Inflammatory macrophage treated with lipopolysaccharide for 1 hour (primary cell): ENCODE data around the gene MMD.
"Not testable (repeated sequence)": the region's sequence is repeated elsewhere in the genome, so short reads cannot be mapped to it uniquely, and the experiment has no call there.

Experiments used
- DNase-seq, 2 donors: peaks; one replicate each; pipeline ENCODE4 v3.0.0-alpha.2; 2020 to 2022

The MMD gene

DNA sequence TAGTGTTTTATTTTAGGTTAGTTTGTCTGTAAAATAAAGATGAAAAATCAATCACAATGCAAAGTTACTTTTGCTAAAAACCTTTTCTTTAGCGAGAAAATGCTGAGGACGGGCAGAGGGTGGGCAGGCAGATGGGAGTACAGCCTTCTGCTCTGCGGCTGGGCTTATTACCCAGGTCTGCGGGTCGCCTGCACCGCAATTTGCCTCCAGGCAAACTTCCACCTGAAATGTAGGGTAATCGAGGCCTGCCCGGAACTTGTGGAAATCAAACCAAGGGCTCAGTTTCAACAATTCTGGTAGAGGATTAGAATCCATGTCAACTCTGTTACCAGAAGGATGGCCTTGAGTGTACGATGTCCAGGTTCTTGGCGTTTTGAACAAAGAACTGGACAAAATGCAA is 22.3 kb upstream of the MMD start:
- no peak for DNase-seq

GRCh38 chr17:55442953-55443683 is 21.5 kb upstream of the MMD start:
- DNase-seq = no peak

GRCh38 chr17:55442462-55442861 is 20.8 kb upstream of the MMD start:
- no peak for DNase-seq

DNA sequence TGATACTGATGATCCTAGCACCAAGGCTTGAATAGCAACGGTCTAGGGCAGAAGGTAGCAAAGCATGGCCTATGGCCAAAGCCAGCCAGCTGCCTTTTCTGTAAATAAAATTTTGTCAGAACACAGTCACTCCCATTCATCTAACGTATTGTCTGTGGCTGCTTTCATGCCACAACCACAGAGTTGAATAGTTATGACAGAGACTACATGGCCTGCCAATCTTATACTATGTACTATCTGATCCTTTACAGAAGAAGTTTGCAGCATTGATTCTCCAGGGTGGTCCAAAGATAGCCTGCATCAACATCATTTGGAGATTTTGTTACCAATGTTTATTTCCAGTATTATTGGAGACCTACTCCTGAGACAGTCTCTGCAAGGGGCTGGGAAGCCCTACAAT is 19.9 kb upstream of the MMD start:
- DNase-seq = no peak

DNA sequence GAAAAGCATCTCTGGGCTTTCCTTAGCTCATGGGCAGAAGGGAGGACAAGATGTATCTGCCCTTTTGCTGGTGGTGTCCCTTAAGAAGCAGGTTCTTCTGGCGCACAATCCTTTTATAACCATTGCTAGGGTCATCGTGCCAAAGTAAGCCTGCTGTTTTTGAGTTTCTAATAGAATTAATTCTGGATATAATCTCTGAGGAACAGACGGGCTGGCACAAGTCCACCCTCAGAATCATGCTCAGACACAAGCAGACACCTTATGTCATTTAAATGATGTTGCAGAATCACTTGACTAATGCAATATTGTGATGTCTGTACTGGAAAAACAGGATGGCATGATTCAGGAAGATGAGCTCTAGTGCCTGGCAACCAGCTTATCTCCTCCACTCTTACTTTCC is 18.8 kb upstream of the MMD start:
- DNase-seq = no peak

GRCh38 chr17:55437159-55437605 is 15.5 kb upstream of the MMD start:
- DNase-seq = peak; percentile 74 to 77

- DNase-seq = no peak
Measured at GRCh38 chr17:55436224-55437158, 14.9 kb upstream of the MMD start.

DNA sequence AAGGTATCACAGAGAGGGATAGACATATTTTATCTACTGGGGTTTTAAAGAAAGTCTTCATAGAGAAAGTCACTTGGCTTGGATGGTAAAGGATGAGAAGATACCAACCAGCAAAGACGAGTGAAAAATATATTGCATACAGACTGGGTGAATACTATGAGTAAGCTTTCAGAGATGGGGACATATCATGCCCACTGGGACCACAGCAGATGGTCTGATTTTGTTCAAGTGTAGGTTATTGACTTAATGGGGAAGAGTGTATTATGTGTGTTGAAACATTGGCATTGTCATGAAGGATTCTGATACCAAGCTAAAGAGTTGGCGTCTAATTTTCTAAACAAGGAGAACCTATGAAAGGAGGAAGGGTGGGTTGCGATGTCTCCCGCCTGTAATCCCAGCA is 13.8 kb upstream of the MMD start:
- no peak for DNase-seq

DNA sequence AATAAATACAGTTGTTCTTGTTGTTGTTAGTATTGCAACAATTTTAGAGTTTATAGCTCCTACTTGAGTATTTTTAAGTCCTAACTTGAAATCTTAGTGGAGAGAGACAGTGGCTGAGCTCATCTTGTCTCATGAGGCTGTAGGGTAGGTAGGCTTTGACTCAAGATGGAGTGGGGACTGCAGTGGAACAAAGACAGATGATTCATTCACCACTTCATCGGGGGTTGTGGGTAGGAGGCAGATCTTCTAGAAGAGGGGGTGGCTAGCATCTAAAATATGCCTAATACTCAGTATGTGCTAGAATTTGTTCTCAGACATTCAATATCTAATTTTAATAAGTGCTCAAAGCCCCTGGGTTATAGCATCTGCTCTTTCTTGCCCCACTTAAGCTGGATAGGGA is 13.1 kb upstream of the MMD start:
- DNase-seq = no peak

GRCh38 chr17:55433629-55434422 is 12.2 kb upstream of the MMD start:
- DNase-seq = peak; percentile 51 to 78

- no peak for DNase-seq
Measured at GRCh38 chr17:55433029-55433628, 11.5 kb upstream of the MMD start.

GRCh38 chr17:55432358-55433028 is 10.9 kb upstream of the MMD start:
- DNase-seq = no peak

DNA sequence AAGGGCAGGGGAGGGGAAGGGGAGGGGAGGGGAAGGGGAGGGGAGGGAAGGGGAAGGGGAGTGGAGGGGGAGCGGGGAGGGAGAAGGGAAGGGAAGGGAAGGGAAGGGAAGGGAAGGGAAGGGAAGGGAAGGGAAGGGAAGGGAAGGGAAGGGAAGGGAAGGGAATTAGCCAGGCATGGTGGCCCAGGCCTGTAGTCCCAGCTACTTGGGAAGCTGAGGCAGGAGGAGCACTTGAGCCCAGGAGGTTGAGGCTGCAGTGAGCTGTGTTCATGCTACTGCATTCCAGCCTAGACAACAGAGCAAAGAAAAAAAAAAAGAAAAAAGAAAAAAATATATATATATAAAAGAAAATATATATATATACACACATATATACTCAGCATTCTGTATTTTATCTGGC is 10.3 kb upstream of the MMD start:
- DNase-seq = not testable (repeated sequence)

GRCh38 chr17:55430541-55431288 is 9.1 kb upstream of the MMD start:
- DNase-seq = no peak

DNA sequence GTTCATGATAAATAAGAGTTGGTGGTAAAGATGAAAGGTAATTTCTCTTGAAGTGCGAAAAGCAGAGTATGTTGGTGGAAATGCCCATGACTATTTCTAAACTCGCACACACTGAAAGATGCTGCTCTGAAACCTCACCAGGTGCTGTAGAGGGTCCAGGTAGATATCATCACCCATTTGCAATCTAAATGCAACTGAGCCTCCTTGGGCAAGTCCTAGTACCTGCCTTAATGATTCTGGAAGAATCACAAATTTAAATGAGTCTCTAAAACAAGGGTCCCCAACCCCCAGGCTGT is 5.9 kb upstream of the MMD start:
- DNase-seq = no peak

DNA sequence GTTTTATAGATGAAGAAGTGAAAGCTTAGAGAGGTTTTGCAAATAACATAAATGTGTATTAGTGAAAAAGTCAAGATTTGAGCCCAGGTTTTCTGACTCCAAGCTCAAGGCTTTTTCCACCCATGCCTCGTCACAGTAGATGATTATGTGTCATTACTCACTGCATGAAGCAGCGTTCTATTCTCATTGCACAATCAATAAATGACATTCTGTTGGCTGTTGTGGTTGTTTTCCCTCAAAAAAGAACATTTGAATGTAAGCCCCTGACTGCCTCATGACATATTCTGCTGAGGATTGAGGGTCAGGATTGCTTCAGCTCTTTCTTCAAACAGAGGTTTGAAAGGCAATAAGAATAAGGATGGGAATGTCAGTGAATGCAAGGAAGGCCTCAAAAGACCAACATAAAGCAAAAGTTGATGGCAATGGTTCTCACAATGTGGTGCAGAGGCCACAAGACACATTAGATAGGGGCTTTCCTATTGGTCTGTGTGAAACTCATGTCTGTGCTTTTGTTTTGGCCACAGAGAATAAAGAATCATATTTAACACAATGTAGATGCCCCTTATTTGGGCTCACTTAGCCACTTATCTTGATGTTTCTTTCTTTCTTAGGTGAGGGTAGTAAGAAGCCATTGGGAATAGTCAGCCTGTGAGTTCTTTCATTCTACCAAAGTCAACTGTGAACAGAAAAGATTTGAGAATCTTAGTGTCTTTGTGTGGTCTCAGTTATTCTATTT is 5.4 kb upstream of the MMD start:
- peak; percentile 41 to 65 for DNase-seq

- no peak for DNase-seq
Measured at GRCh38 chr17:55424893-55425540, 3.4 kb upstream of the MMD start.

GRCh38 chr17:55423535-55423934 is 1.9 kb upstream of the MMD start:
- DNase-seq = no peak

- not testable (repeated sequence) for DNase-seq
Measured at GRCh38 chr17:55422828-55423164, 1.2 kb upstream of the MMD start.

- DNase-seq = peak; percentile 55 to 62
Measured at GRCh38 chr17:55420776-55421178, 858 bp downstream of the MMD start.
